Stimulated activated CD4-positive, alpha-beta T cell treated with anti-CD3 and anti-CD28 coated beads, Interleukin-4, amount 100 ng/mL, for 1 hour (primary cell): ENCODE results near the gene KRTAP19-1.
"Not testable (repeated sequence)": the region's sequence is repeated elsewhere in the genome, so short reads cannot be mapped to it uniquely, and the experiment has no call there.

ENCODE experiments used
- DNase-seq: peaks from one replicate; pipeline ENCODE4 v3.0.0-alpha.2; 2020

KRTAP19-1 gene

GRCh38 chr21:30480145-30480544 lies at the start of gene KRTAP19-1:
TSS of gene KRTAP19-1 (minus strand) at chr21:30480367. CDS start at chr21:30480317, 50 bp downstream.
- no peak for DNase-seq

GRCh38 chr21:30518876-30519275 lies 38.7 kb upstream of the KRTAP19-1 start:
- no peak for DNase-seq

GRCh38 chr21:30515681-30516080 lies 35.5 kb upstream of the KRTAP19-1 start:
- DNase-seq: no peak

- DNase-seq: not testable (repeated sequence)
These were observed 25.5 kb upstream of the KRTAP19-1 start for GRCh38 chr21:30505621-30506205.

- DNase-seq: no peak
These were observed 21.9 kb upstream of the KRTAP19-1 start, which contains the start of gene KRTAP19-5 for GRCh38 chr21:30502041-30502440. TSS of gene KRTAP19-5 (minus strand) at chr21:30502141. CDS start at chr21:30502090, 51 bp downstream.

DNA sequence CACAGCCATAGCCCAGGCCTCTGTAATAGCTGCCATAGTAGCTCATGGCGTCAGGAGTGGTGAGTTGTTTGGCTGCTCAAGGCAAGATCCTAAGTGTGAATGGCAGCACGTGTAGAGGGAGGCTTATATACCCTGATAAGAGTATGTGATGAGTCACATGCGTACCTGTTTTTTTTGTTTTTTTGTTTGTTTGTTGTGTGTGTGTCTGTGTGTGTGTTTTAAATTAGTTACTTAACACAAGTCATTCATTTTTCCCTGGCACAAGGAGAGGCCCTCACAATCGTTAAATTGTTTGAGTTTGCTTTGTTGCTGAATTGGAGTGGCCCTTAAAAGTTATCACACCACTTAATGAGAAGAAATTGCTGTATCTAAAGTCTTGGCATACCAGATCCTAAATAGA lies 16.9 kb upstream of the KRTAP19-1 start, which contains the start of gene KRTAP19-4:
Gene KRTAP19-4, minus strand, starts transcription at position 101 of the 400 bp plus-strand sequence. Its CDS starts 55 bp downstream, at position 46.
- DNase-seq: no peak

DNA sequence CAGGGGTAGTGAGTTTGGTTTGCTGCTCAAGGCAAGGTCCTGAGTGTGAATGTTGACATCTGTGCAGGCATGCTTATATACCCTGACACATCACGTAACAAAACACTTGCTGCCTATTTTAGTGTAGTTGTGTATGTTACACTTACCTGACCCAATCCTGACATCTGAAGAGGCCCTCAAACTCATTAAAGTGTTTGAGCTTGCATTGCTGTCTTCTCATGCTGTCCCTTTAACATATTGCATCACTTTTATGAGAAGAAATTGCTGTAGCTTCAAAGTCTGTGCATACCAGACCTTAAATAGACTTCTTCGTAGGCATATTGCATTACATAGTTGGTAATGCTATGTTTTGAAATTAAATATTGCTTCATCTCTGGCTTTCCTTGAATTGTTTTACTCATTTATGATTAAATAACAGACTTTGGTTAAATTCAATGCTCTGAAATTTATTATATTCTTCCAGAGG lies 11.8 kb upstream of the KRTAP19-1 start, which contains the start of gene KRTAP19-3:
Gene KRTAP19-3, minus strand, starts transcription at position 51 of the 466 bp plus-strand sequence. CDS start 56 bp downstream, outside the sequence.
- DNase-seq: no peak

DNA sequence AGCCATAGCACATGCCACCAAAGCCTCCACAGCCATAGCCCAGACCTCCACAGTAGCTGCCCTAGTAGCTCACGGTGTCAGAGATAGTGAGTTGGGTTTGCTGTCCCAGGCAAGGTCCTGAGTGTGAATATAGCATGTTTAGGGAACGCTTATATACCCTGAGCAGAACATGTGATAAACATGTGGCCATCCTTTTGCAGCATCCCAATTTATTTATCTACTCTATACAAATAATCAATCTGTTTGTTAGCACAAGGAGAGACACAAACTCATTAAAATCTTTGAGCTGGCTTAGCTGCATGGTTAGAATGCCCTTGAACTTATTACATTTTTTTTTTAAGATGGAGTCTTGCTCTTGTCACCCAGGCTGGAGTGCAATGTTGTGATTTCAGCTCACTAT lies 7.2 kb upstream of the KRTAP19-1 start, which contains the start of gene KRTAP19-2:
Gene KRTAP19-2, minus strand, starts transcription at position 101 of the 400 bp plus-strand sequence. Its CDS starts 88 bp downstream, at position 13.
- DNase-seq: no peak

DNA sequence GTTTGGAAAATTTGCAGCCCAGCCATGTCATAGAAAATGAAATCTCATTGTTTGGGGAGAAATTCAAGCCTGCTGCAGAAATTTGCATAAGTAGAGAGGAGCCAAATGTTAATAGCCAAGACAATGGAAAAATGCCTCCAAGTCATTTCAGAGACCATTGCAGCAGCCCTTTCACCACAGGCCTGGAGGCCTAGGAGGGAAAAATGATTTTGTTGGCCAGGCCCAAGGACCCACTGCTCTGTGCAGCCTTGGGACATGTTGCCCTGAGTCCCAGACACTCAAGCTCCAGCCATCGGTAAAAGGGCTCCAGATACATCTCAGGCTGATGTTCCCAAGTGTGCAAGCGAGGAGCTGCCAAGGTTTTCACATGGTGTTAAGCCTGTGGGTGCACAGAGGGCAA lies 6.0 kb upstream of the KRTAP19-1 start:
- no peak for DNase-seq

DNA sequence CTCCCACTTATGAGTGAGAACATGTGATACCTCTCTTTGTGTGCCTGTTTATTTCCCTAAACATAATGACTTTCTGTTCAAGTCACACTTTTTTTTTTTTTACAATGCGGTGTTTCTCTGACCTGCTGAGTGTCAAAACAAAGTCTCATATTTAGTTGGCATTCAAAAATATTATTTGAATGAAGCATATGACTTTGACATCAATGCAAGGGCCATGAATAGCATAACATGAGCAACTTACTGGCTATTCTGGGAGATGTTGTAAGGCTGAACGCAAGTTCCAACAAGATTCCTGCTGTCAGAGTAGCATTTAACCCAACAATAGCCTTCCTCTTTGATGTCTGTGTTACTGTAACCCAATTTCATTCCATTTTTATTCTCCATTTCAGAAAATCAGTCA lies 2.0 kb upstream of the KRTAP19-1 start:
- DNase-seq: no peak

DNA sequence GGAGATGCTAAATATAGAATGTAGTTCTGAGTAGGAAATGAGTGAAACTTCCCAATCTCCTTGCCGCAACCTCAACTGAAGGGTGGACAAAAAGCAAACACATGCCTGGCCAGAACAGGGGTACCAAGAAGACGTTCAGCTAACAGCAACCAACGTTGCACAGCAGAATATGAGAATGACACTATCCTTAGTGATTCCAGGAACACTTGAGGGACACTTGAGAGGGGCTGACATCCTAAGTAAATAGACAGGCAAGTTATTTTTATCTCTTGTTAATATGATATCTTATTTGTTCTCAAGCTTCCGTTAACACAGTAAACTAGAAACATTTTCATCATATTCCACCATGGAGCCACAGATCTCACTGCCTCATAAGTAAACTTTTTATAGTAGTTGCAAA lies 908 bp downstream of the KRTAP19-1 start:
- DNase-seq: no peak

- DNase-seq: no peak
These were observed 2.2 kb downstream of the KRTAP19-1 start for GRCh38 chr21:30478004-30478403.

DNA sequence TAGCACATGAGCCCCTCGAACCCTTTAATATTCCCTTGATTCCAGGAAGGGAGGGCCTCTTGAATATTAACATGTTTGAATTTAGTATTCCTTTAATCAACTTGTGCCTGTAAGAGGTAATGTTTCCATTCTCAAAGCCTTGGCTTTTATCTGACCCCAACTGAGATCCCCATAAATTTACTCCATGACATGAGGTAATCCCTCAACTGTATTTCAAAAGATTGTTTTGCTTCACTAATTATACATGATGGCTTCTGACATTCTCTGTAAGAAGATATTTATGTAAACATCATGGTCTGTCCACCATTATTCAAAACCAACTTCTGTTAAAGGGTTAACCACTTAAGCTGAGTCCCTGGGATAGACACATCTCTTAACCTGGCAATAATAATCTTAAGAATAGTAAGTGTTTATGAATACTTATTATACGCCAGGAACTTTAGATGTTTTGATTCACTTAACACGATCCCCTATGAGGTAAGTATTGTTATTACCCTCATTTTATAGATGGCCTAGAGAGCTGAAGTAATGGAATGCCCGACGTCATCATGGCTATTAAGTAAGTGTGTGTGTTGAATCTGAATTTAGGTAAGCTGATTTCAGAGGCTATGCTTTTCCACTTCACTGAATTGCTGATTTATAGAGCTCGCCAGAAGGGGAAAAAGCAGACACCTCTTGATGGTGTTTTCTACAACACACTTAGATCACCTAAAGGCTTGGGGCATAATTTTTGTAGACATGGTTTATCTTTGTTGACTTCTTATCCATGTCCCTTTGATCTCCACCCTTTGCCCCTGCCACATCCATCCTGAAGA lies 11.1 kb downstream of the KRTAP19-1 start:
- no peak for DNase-seq

DNA sequence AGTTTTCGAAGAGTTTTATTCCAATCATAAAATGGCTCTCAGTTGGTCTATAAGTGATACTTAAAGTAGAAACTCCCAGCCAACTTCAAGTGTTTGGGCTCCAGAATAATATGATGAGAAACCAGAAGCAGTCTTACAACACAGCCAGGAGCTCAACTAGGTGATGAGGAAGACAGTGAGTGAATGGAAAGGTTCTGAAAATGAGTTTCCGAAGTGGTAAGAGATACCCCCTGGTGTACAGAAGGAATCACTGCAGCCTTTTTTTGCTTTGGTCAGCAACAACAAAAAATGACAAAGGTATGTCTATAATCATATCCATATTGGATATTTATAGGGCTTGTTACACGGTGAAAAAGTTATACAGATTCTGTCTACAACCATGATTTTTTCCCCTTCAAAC lies 16.5 kb downstream of the KRTAP19-1 start:
- DNase-seq: no peak

GRCh38 chr21:30448514-30448913 lies 31.7 kb downstream of the KRTAP19-1 start:
- DNase-seq: no peak

GRCh38 chr21:30447056-30447455 lies 33.1 kb downstream of the KRTAP19-1 start:
- DNase-seq: no peak

DNA sequence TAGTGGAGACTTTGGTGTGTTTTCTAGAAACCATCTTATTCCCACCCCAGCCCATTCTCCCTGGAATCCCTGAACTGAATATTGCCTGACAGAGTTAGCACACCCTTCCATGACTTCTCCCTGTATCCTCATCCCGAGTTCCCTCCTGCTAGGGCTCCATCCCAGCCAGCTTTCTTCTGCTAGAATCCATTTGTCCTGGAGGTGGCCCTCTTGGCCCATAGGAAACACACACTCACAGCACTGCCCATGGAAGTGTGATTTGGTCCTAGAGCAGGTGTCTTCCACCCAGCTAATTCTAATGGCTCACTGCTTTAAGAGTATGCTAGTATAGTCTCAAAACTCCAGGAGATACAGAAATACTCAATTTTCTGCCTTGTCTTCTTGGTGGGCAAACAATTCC lies 36.0 kb downstream of the KRTAP19-1 start:
- no peak for DNase-seq

DNA sequence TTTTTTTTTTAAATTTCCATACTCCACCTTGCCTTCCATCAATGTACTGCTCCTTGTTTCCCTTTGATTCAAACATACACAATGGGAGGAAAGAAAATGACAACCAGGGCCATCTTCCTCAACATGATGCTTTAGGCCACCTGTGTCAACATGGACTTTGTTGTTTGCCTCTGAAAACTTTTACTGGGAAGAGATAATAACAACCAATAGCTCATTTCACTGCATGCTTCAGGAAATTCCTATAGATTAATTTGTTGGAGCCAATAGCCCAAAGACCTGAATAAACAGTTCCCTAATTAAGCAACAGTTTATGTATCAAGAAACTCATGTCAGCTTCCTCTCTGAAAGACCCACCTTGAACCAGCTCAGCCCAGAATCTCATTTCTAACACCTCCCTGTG lies 36.9 kb downstream of the KRTAP19-1 start:
- DNase-seq: no peak

DNA sequence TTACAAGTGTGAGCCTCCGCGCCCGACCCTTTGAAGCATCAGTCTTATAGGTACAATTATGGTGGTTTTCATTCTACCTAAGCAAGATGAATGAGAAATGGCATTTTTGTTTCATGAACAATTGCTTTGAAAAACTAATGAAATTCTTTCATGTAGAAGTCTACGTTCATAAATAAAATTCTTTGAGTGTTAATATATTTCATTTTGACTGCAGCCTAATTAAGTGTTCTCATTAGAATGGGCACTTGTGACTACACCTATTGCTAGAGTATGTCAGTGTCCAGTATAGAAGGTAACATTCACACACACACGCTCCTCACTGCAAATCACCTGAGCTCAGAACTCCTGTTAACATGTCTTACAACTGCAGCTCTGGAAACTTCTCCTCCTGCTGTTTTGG lies 40.2 kb downstream of the KRTAP19-1 start, which contains the start of gene KRTAP15-1:
Gene KRTAP15-1, plus strand, starts transcription at position 301 of the 400 bp plus-strand sequence. Its CDS starts 53 bp downstream, at position 354.
- DNase-seq: no peak

DNA sequence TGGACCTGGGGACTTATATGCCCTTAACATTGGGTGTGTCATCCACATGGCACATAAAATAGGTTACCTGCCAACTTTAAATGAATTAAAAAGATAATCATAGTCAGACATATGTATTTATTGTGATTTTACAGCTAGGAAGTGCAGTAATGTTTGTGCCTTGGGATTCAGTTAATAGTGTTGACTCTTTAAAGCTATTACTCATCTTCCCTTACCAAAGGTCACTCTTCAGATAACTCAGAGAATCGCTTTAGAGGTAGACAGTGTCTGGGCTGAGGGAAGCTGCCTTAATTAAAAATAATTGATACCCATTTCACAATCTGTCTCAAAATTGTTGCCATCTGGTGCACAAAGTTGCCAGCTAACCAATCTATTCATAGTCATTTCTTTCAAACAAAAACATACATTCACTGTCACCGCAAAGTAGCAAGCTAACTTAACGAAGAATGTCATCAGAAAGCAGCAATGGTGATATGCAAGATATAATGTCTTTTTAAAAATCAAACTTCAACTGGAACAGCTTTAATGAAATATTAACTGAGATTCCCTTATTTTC lies 43.1 kb downstream of the KRTAP19-1 start:
- DNase-seq: no peak

DNA sequence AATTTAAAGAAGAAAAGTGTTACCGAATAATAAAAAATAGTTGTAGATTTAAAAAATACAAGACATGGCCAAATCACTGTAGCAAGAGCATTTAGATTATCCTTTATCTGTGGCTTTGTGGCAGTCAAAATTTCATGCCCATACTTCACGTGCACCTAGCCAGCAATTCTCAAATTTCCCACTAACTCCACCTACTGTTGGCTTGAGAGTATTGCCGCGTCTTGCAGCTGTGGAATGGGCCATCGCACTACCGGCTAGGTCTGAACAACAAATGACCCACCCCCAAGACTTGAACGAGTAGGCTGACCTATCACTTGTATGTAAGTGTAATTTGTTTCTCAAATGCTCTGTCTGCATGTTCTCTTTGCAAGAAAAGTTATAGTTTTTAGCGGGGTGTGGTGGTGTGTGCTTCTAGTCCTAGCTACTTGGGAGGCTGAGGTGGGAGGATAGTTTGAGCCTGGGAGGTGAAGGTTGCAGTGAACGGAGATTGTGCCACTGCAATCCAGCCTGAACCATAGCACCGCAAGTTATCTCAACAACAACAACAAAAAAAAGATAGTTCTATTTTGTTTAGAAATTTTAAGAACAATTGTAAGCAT lies 46.0 kb downstream of the KRTAP19-1 start:
- DNase-seq: peak; percentile 13

GRCh38 chr21:30430170-30430655 lies 50.0 kb downstream of the KRTAP19-1 start, which contains the start of gene KRTAP13-4:
TSS of gene KRTAP13-4 (plus strand) at chr21:30430220. CDS start at chr21:30430276, 56 bp downstream.
- no peak for DNase-seq
